Astrocyte (in vitro differentiated cells and primary cell): Measurements from ENCODE around the gene SLC25A28. TPM values are rescaled to one million over a fixed set of nuclear protein-coding genes. Genes with fewer than 3 reads are reported as not detected.

Source experiments
- DNase-seq: peaks from one replicate; pipeline ENCODE4 v3.0.0-alpha.2; 2010; ENCODE audit warnings: low read depth
- FAIRE-seq: peaks from 2 replicates; lab custom pipeline; 2011; peaks lifted over from hg19 to GRCh38; lab: Jason Lieb, UNC
- H2AFZ ChIP-seq: 2 replicates; pipeline ENCODE4 v1.6.0; 2012; ENCODE audit warnings: low read depth, low read length, inconsistent platforms
- H3K27ac ChIP-seq: 2 replicates; pipeline ENCODE4 v1.5.1; 2011; ENCODE audit warnings: low read depth, low read length, inconsistent platforms
- H3K27me3 ChIP-seq: 2 replicates; pipeline ENCODE4 v1.6.0; 2011; ENCODE audit warnings: low read length, inconsistent platforms; ENCODE audit not compliant: insufficient read depth
- H3K36me3 ChIP-seq: 2 replicates; pipeline ENCODE4 v1.5.1; 2011; ENCODE audit warnings: low read length, inconsistent platforms; ENCODE audit not compliant: insufficient read depth
- H3K4me1 ChIP-seq: 2 replicates; pipeline ENCODE4 v1.5.1; 2011; ENCODE audit warnings: low read length, inconsistent platforms; ENCODE audit not compliant: insufficient read depth
- H3K4me2 ChIP-seq: 2 replicates; pipeline ENCODE4 v1.6.0; 2012; ENCODE audit warnings: low read length, inconsistent platforms
- H3K4me3 ChIP-seq: 2 replicates; pipeline ENCODE4 v1.5.1; 2011; ENCODE audit warnings: low read depth, mild to moderate bottlenecking, low read length, inconsistent platforms; ENCODE audit not compliant: insufficient read depth
- H3K79me2 ChIP-seq: 2 replicates; pipeline ENCODE4 v1.6.0; 2012; ENCODE audit warnings: mild to moderate bottlenecking, low read length, inconsistent platforms; ENCODE audit not compliant: insufficient read depth
- H3K9ac ChIP-seq: 2 replicates; pipeline ENCODE4 v1.6.0; 2012; ENCODE audit warnings: mild to moderate bottlenecking, low read length, inconsistent platforms
- H3K9me3 ChIP-seq: 2 replicates; pipeline ENCODE4 v1.5.1; 2012; ENCODE audit warnings: low read depth, mild to moderate bottlenecking, low read length, inconsistent platforms; ENCODE audit not compliant: insufficient read depth
- H4K20me1 ChIP-seq: 2 replicates; pipeline ENCODE4 v1.6.0; 2012; ENCODE audit warnings: low read length, inconsistent platforms; ENCODE audit not compliant: insufficient read depth
- H3K27ac Mint-ChIP-seq: one replicate; pipeline ENCODE4 v1.8.0; 2021; ENCODE audit warnings: mild to moderate bottlenecking, mixed read lengths; ENCODE audit not compliant: unreplicated experiment
- H3K27me3 Mint-ChIP-seq: one replicate; pipeline ENCODE4 v1.8.0; 2021; ENCODE audit warnings: low read depth, mixed read lengths; ENCODE audit not compliant: unreplicated experiment
- H3K36me3 Mint-ChIP-seq: one replicate; pipeline ENCODE4 v1.8.0; 2021; ENCODE audit warnings: low read depth, mixed read lengths; ENCODE audit not compliant: unreplicated experiment
- H3K4me1 Mint-ChIP-seq: one replicate; pipeline ENCODE4 v1.8.0; 2021; ENCODE audit warnings: low read depth, mixed read lengths; ENCODE audit not compliant: unreplicated experiment
- H3K4me3 Mint-ChIP-seq: one replicate; pipeline ENCODE4 v1.8.0; 2021; ENCODE audit warnings: mild to moderate bottlenecking, moderate library complexity, mixed read lengths; ENCODE audit not compliant: unreplicated experiment
- H3K9me3 Mint-ChIP-seq: one replicate; pipeline ENCODE4 v1.8.0; 2021; ENCODE audit warnings: mild to moderate bottlenecking, mixed read lengths; ENCODE audit not compliant: unreplicated experiment
- CTCF ChIP-seq: IDR thresholded peaks from 2 replicates; pipeline ENCODE4 v1.5.1; 2011; ENCODE audit warnings: low read depth, mild to moderate bottlenecking, inconsistent platforms, low read length, moderate library complexity; ENCODE audit not compliant: insufficient read depth
- EZH2 ChIP-seq: IDR thresholded peaks from 2 replicates; pipeline ENCODE4 v1.6.1; 2012; ENCODE audit warnings: mild to moderate bottlenecking, low read length, inconsistent platforms; ENCODE audit not compliant: insufficient read depth
- total RNA-seq: library from RNA; stranded (reverse); gene quantifications from 2 replicates; pipeline ENCODE4 v1.2.1, GENCODE V29; 2021

Gene SLC25A28
- total RNA-seq, 1 donor from 2014 or later, result 38.0 TPM

GRCh38 chr10:99656199-99657064, 36.2 kb upstream of the SLC25A28 start:
- H3K4me1 Mint-ChIP-seq, result peaks cover 10% of the 10 kb centered on the region
- no peaks in the 10 kb centered on the region for H3K36me3 Mint-ChIP-seq
- H3K27me3 Mint-ChIP-seq, result peaks cover 2% of the 10 kb centered on the region
- FAIRE-seq (no peak), DNase-seq (no peak)
- H3K9me3 Mint-ChIP-seq, result no peaks in the 10 kb centered on the region
- no peak overlapping the region for H3K27ac ChIP-seq
- no peak overlapping the region for H3K27ac Mint-ChIP-seq
- TF ChIP-seq EZH2, result no peak
- TF ChIP-seq CTCF, result no peak
- no peak overlapping the region for H3K4me3 Mint-ChIP-seq
- H4K20me1 ChIP-seq, result no peaks in the 10 kb centered on the region
- no peaks in the 10 kb centered on the region for H3K27me3 ChIP-seq
- no peak overlapping the region for H3K9ac ChIP-seq
- H3K4me1 ChIP-seq, result peaks cover 22% of the 10 kb centered on the region
- H3K4me2 ChIP-seq, result no peak overlapping the region
- no peaks in the 10 kb centered on the region for H3K36me3 ChIP-seq
- H3K9me3 ChIP-seq, result no peaks in the 10 kb centered on the region
- no peak overlapping the region for H2AFZ ChIP-seq
- peaks cover 21% of the 10 kb centered on the region for H3K79me2 ChIP-seq
- H3K4me3 ChIP-seq, result no peak overlapping the region

GRCh38 chr10:99654390-99655175, 34.3 kb upstream of the SLC25A28 start:
- no peak overlapping the region for H2AFZ ChIP-seq
- H3K4me3 ChIP-seq, result no peak overlapping the region
- Mint-ChIP-seq H3K9me3 (peaks cover 3% of the 10 kb centered on the region), H3K4me3 (no peak overlapping the region), H3K36me3 (no peaks in the 10 kb centered on the region), H3K4me1 (no peaks in the 10 kb centered on the region), H3K27ac (no peak overlapping the region), H3K27me3 (peaks cover 2% of the 10 kb centered on the region)
- peaks cover 8% of the 10 kb centered on the region for H3K4me1 ChIP-seq
- TF ChIP-seq EZH2 (no peak), CTCF (no peak)
- H3K4me2 ChIP-seq, result no peak overlapping the region
- DNase-seq, result no peak
- H3K36me3 ChIP-seq, result no peaks in the 10 kb centered on the region
- no peak overlapping the region for H3K27ac ChIP-seq
- no peak overlapping the region for H3K9ac ChIP-seq
- H3K79me2 ChIP-seq, result peaks cover 3% of the 10 kb centered on the region
- FAIRE-seq, result no peak
- H3K27me3 ChIP-seq, result no peaks in the 10 kb centered on the region
- H4K20me1 ChIP-seq, result no peaks in the 10 kb centered on the region
- H3K9me3 ChIP-seq, result no peaks in the 10 kb centered on the region
